HG03432 (cell line): Measurements from ENCODE around the gene DLG2.

Source experiments
- ATAC-seq: cut with Tn5 transposase; IDR thresholded peaks from one replicate; pipeline ENCODE4 v1.9.1; 2021; ENCODE audit warnings: mild to moderate bottlenecking, moderate library complexity; ENCODE audit not compliant: unreplicated experiment

Gene DLG2

DNA sequence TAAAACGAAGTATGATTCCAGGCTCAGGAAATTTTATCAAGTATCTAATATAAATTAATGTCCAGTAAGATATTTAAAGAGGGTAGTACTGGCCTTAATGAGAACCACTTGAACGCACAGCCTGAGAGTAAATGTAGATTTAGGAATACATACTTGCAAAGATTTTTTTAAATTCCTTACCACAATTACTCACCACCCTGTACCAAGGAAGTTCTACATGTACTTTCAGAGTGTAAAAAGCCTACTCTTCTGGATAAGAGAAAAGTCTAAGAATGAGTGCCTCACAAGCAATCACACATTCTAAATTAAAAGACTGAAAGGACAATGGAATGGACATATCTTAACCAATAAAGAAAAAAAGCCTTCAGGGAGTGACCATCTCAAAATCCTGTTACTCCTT, 697.4 kb downstream of the DLG2 start:
- ATAC-seq = no peak

DNA sequence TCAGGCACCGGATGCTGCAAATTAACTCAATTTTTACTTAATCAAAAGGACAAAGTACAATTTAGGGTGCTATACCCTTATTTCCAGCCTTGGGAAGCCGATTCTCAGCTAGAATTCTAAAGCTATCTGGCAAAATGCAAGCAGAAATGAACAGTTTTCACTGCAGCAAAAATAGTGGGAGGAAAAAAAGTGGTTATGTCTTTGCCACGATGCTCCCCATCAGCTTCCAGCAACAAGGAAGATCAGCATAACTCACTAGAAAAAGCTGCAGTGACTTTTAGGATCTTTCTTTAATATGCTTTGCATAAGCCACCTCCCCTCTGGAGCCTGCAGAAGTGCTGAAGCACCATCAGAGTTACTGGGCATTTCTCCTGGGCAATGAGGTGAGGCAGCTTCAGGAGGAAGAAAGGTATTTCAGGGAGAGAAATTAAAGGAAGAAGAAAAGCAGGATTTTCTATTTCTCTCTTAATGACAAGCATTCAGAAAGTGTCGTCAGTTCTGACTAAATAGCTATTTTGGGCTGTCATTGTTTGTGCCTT, 702.9 kb downstream of the DLG2 start:
- no peak for ATAC-seq

DNA sequence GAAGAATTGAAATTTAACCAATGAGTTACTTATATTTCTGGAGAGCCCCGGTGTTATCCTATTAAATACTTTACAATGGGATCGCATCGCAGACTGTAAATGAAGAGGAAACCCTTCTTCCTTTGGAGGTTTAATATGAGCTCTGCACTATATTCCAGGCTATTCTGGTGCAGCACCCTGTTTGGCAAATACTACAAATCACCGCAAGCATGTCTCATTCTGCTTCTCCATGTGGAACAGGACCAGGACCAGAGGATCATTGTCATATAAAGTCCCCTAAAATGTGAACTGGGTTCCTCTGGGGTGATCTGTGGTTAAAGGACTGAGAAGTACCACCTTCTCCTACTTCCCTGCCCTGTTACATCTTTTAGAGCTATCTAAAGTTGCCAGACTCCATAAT, 703.7 kb downstream of the DLG2 start:
- ATAC-seq = no peak

DNA sequence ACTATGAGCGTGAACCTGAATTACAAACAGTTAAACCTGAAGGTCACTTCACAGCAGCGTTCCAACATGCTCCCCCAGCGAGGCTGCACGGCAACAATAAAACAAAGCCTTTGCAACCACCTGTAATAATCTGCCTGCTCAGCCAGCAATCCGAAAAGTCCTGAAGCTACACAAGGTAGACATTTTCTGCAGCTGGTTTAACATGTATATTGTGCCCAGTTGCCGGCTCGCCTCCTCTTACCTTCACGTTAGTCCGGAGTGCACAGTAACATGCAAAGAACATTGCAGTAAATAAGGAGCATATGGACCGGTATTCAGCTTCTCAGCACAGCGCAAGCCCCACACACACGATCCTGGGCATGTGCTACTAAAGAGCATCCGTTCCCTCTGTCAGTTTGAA, 704.3 kb downstream of the DLG2 start:
- ATAC-seq = no peak

GRCh38 chr11:84922212-84922805, 704.8 kb downstream of the DLG2 start:
- no peak for ATAC-seq

DNA sequence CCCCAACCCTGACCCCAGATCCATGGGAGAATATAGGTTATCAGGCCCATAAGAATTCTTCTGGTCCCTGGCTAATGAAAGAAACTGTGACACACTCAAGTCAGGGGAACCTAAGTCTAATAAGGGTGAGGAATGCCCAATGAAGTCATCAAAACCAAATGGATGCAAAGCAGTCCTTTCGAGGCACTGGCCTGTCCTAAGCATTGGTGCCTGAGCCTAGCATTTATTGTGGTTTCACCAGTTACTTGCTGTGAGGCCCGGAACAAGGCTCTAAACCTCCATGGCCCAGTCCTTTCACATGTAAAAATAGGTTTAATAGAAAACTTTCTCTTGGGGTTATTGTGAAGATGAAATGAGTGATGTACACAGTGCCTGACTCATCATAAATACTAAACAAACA, 712.6 kb downstream of the DLG2 start:
- no peak for ATAC-seq

DNA sequence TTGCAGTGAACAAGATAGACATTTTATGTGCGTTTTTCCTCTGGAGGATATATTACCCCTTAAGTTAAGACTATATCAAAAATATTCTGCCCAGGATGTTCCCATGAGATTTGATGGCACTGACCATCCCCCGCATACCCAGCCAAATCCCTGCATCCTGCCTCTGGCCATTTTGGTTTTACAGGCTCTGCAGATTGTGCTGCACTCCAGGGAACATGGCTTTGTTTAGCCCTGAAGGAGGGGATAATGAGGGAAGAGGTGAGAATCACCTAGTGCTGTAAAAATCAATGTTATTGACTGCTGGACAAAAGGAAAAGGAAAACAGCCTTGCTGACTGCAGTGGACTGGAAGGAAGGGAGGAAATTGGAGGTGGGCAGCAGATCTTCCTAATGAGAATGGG, 717.4 kb downstream of the DLG2 start:
- ATAC-seq = no peak

GRCh38 chr11:84906995-84907394, 720.1 kb downstream of the DLG2 start:
- no peak for ATAC-seq

- ATAC-seq = no peak
Measured at GRCh38 chr11:84905411-84905810, 721.7 kb downstream of the DLG2 start.

DNA sequence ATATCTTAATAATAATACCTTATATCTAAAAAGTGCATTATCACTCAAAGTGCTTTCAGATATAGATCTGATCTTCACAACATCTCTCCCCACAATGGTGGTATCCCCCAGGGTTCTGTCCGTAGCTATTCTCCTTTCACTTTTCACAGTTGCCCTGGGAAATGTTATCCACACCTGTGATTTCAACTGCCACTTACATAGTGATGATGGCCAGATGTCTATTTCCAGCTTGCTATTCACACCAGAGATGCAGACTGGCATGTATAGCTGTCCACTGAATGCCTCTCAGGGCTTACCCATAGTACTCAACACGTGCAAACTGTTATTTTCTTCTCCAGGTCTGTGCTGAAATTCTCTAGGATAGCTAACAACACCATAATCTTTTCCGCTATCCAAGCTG, 724.7 kb downstream of the DLG2 start:
- no peak for ATAC-seq

- ATAC-seq = no peak
Measured at GRCh38 chr11:84901991-84902390, 725.2 kb downstream of the DLG2 start.

DNA sequence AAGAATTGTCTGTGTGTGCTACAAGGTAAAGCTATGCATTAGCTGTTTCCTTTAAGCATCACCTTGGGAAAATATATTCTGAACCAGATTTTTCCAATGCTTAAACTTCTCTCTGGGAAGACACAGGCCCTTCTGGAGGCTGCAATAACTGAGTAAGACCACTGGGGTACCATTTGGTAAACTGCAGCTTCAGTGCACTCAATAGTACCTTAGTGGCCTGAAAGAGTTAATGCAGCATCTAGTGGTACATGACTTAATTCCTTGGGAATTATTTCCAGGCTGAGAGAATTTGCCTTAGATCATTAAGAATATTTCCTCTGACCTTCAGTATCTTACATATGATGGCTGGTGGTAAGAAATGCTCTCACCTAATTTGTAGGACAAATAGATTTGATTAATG, 727.4 kb downstream of the DLG2 start:
- peak; percentile 65 for ATAC-seq

DNA sequence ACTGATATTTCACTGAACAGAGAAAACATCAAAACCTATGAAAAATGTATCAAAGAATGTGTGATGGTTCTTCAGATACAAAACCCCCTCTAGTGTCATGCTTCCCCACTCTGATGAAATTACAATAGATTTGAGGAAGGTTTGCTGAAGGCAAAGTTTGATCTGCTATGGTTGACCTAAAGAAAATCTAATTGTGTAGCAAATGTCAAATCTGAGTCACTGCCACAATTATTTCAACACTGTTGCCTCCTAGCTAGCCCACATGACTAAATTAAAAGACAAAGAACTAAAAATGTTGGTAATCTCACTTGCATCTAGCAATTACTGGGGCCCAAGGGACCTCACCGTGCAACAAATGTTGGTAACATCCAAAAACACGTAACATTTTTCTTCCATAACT, 728.0 kb downstream of the DLG2 start:
- ATAC-seq = no peak

DNA sequence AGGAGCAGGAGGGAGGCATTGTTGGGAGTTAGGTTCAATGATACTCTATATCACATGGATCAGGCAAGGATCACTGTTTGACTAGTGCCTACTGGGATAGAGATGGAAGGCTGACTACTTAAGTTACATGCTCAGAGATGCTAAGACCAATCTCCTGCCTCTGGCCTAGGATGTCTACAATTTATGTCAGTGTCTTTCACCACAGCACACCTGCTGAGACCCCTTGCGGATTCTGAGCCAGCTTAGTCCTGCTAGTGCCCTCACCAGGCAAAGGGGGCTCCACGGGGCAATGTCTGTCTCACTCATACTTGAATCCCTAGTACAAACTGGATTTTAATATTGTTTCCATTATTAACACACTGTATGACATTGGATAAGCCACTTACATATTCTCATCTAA, 732.5 kb downstream of the DLG2 start:
- no peak for ATAC-seq

DNA sequence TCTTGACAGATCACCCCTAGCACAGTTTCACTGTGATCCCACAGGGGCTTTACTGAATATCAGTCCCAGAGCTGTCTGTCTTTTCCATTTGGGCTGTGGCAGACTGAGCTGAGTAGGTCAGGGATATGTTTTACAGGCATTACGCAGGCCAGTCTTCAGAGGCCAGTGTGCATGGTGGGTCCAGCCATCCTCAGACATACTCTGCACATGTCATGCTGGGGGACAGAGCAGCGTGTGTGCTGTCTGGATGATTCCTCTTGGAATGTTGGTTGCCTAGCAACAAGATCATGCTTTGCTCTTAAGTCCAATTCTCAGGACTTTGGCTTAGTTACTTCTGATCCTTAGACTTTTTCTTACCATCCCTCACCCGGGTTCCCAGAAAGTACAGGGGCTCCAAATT, 736.5 kb downstream of the DLG2 start:
- ATAC-seq = no peak

GRCh38 chr11:84889556-84889955, 737.6 kb downstream of the DLG2 start:
- no peak for ATAC-seq

DNA sequence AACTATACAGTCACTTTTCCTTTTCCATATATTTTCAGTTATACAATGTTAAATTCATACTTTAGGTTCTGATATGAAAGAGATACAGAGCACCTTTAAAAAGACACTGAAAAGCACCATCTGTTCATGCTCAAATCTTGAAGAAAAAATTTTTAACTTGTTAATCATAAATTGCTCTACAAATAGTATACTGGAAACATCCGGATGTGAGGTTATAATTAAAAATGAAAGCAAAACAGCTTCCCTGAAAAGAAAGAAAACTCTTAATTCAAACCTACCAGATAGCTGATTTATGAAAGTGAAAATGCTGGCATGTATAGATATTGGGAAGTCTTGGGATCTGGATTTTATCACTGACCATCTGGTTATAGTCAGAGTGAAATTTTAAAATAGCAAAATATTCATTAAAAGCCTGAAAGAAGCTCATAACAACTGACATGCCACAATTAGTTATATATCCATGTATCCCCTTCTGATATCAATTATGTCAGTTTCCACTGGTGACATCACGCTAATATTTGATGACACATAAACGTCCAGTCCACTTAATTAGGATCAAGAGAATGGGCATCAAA, 740.0 kb downstream of the DLG2 start:
- peak; percentile 46 for ATAC-seq

DNA sequence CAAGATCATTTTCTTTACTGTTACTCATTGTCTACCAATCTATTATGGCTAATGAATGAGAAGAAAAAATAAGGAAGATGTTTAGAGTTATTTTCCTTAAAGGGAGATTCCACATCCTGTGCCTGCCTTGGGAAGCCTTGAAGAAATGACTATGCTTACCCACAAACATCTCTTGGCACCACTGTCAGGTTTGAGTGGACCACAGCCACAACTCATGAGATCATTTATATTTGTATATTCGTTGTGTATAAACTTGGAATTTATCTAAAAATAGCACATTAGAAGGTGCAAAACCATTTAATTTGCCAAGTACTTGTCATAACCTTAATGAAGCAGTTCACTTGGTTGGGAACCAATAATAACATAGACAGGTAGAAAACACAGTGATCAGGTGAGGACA, 740.8 kb downstream of the DLG2 start:
- no peak for ATAC-seq

DNA sequence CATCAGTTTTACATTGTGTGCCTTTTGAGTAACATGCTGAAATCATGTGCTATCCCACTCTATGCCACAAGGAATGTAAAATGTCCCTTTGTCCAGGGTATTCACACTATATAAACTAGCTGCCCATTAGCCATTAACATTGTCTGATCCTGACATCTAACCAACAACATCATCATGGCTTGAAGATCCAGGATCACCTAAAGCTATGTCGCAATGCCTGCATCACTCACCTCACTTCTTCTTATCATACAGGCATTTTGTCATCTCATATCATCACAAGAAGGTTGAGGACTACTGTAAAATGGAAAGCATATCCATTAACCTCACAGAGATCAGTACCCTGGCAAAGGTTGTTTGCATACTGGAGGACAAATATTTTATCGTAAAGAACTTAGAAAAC, 742.3 kb downstream of the DLG2 start:
- no peak for ATAC-seq

- no peak for ATAC-seq
Measured at GRCh38 chr11:84882056-84882455, 745.1 kb downstream of the DLG2 start.

- ATAC-seq = no peak
Measured at GRCh38 chr11:84871116-84871515, 756.0 kb downstream of the DLG2 start.

- no peak for ATAC-seq
Measured at GRCh38 chr11:84870486-84870885, 756.7 kb downstream of the DLG2 start.

GRCh38 chr11:84866922-84867321, 760.2 kb downstream of the DLG2 start:
- ATAC-seq = no peak
